Placental pericyte (primary cell): ENCODE measurements around the gene TBC1D8. TPM values are rescaled to one million over a fixed set of nuclear protein-coding genes. Genes with fewer than 3 reads are reported as not detected.

Source experiments
- small RNA-seq: library from RNA; depleted of rRNA; stranded (forward); fragments of <200 nt; gene quantifications from one replicate; pipeline ENCODE3, GENCODE V24; 2012; ENCODE audit warnings: low replicate concordance
- total RNA-seq: library from RNA; depleted of rRNA; stranded (reverse); fragments of >200 nt; gene quantifications from 2 replicates; pipeline ENCODE4 v1.2.3, GENCODE V29; 2012

Gene TBC1D8
- total RNA-seq = 8.1 and 19.5 TPM in 2 replicates

GRCh38 chr2:101151146-101151858 lies at the start of gene TBC1D8:
TBC1D8 (minus strand) TSS chr2:101151382; CDS start chr2:101151253, 129 bp downstream.

GRCh38 chr2:101001691-101002561 lies 149.3 kb downstream of the TBC1D8 start, which contains the start of gene RPL31:
RPL31 (plus strand) TSS chr2:101002289; CDS start chr2:101002702, 413 bp downstream.

Small RNAs within 50 kb of the gene (small RNA-seq; reads per million reads assigned to genes)
- gene BBIP1P1 = not detected

Other genes starting within 250 kb of the TBC1D8 start
- gene RPL31, start 149.1 kb downstream of the TBC1D8 start, total RNA-seq = 320 and 979 TPM in 2 replicates
- gene CNOT11, start 101.5 kb upstream of the TBC1D8 start, total RNA-seq = 67.6 and 73.3 TPM in 2 replicates
- gene RNF149, start 157.3 kb upstream of the TBC1D8 start, total RNA-seq = 57.8 and 104 TPM in 2 replicates
- gene CREG2, start 236.1 kb upstream of the TBC1D8 start, total RNA-seq = 1.3 TPM in 1 of 2 replicates, not detected in the other